SK-N-SH treated with all-trans-retinoic acid at 6 μM for 48 hours (cell line): ENCODE data around the gene BCDIN3D.

Experiments used
- ATAC-seq: fragments of 200-7000 bp; cut with Tn5 transposase; 3 replicates; pipeline ENCODE4 v1.9.1; 2020; ENCODE audit warnings: mild to moderate bottlenecking, moderate library complexity
- ARNTL ChIP-seq: fragments of 450-650 bp; formaldehyde crosslinking; IDR thresholded peaks from 2 replicates; pipeline ENCODE4 v1.5.0; 2020; ENCODE audit warnings: low read depth, mild to moderate bottlenecking, moderate library complexity, borderline replicate concordance
- BACH2 ChIP-seq: fragments of 250-450 bp; sonication (Bioruptor Pico); IDR thresholded peaks from 2 replicates; pipeline ENCODE4 v1.9.0; 2021; ENCODE audit warnings: mild to moderate bottlenecking, borderline replicate concordance
- CSDC2 ChIP-seq: fragments of 250-450 bp; sonication (Bioruptor Pico); IDR thresholded peaks from 2 replicates; pipeline ENCODE4 v1.5.0; 2020; ENCODE audit warnings: mild to moderate bottlenecking, moderate library complexity
- ESRRG ChIP-seq: fragments of 250-450 bp; sonication (Bioruptor Pico); IDR thresholded peaks from 2 replicates; pipeline ENCODE4 v1.6.1; 2021; ENCODE audit warnings: mild to moderate bottlenecking
- OSR1 ChIP-seq: fragments of 250-450 bp; sonication (Bioruptor Pico); IDR thresholded peaks from 2 replicates; pipeline ENCODE4 v1.8.0; 2022; ENCODE audit warnings: moderate library complexity, mild to moderate bottlenecking, inconsistent platforms
- PPARA ChIP-seq: fragments of 250-450 bp; sonication (Bioruptor Pico); IDR thresholded peaks from 2 replicates; pipeline ENCODE4 v1.5.0; 2020; ENCODE audit warnings: mild to moderate bottlenecking, borderline replicate concordance
- TCF4 ChIP-seq: fragments of 250-450 bp; sonication (Bioruptor Pico); IDR thresholded peaks from 2 replicates; pipeline ENCODE4 v1.8.0; 2021; ENCODE audit warnings: mild to moderate bottlenecking, moderate library complexity, borderline replicate concordance
- TOX ChIP-seq: fragments of 250-450 bp; sonication (Bioruptor Pico); IDR thresholded peaks from 2 replicates; pipeline ENCODE4 v1.8.0; 2021; ENCODE audit warnings: mild to moderate bottlenecking, moderate library complexity, borderline replicate concordance
- ZC3H10 ChIP-seq: fragments of 250-450 bp; sonication (Bioruptor Pico); IDR thresholded peaks from 2 replicates; pipeline ENCODE4 v1.5.1; 2021; ENCODE audit warnings: mild to moderate bottlenecking, moderate library complexity
- ZFP3 ChIP-seq: fragments of 250-450 bp; sonication (Bioruptor Pico); IDR thresholded peaks from 2 replicates; pipeline ENCODE4 v1.5.0; 2020; ENCODE audit warnings: mild to moderate bottlenecking, moderate library complexity
- ZFP30 ChIP-seq: fragments of 450-650 bp; formaldehyde crosslinking; IDR thresholded peaks from 2 replicates; pipeline ENCODE4 v1.5.0; 2022; ENCODE audit warnings: mild to moderate bottlenecking, moderate library complexity
- ZNF70 ChIP-seq: fragments of 450-650 bp; formaldehyde crosslinking; IDR thresholded peaks from 2 replicates; pipeline ENCODE4 v1.5.0; 2020; ENCODE audit warnings: mild to moderate bottlenecking, moderate library complexity
- ZNF8 ChIP-seq: fragments of 450-650 bp; formaldehyde crosslinking; IDR thresholded peaks from 2 replicates; pipeline ENCODE4 v1.5.0; 2020; ENCODE audit warnings: mild to moderate bottlenecking, moderate library complexity
- TF ChIP-seq, protein P1 (sequence below): fragments of 250-450 bp; sonication (Bioruptor Pico); IDR thresholded peaks from 2 replicates; pipeline ENCODE4 v1.5.1; 2020; ENCODE audit warnings: low read depth, mild to moderate bottlenecking, moderate library complexity
- TF ChIP-seq, protein P2 (sequence below): fragments of 250-450 bp; sonication (Bioruptor Pico); IDR thresholded peaks from 2 replicates; pipeline ENCODE4 v1.5.0; 2020; ENCODE audit warnings: mild to moderate bottlenecking, moderate library complexity
- TF ChIP-seq, protein P3 (sequence below): fragments of 250-450 bp; sonication (Bioruptor Pico); IDR thresholded peaks from 2 replicates; pipeline ENCODE4 v1.8.0; 2020; ENCODE audit warnings: mild to moderate bottlenecking, moderate library complexity, borderline replicate concordance
- TF ChIP-seq, protein P4 (sequence below): fragments of 250-450 bp; sonication (Bioruptor Pico); IDR thresholded peaks from 2 replicates; pipeline ENCODE4 v1.5.1; 2021; ENCODE audit warnings: mild to moderate bottlenecking, moderate library complexity

BCDIN3D gene

DNA sequence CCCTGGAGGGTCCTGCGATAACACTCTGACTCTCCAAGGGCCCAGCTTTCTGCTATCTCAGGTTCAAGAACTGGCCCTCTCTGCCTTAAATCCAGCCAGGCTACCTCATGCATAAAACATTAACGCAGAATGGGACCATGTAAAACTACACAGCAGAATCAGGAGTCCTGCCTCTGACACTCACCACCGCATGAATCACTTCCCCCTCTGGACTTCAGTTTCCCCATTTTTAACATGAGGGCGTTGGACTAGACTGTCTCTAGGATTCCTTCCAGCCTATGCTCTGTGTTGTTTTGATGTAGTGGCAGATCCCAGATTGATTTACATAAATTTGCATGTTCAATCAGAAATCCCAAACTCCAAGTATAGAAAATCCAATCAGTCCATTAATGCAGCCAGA lies 18.0 kb downstream of the BCDIN3D start (continued):
- TF ChIP-seq ESRRG (CRISPR knock-in tag), result no peak
- no peak for TF ChIP-seq CSDC2 (CRISPR knock-in tag)
- TF ChIP-seq TOX, result no peak
- no peak for TF ChIP-seq TCF4 (CRISPR knock-in tag)
- no peak for TF ChIP-seq OSR1 (CRISPR knock-in tag)
- TF ChIP-seq ZFP3, result no peak

DNA sequence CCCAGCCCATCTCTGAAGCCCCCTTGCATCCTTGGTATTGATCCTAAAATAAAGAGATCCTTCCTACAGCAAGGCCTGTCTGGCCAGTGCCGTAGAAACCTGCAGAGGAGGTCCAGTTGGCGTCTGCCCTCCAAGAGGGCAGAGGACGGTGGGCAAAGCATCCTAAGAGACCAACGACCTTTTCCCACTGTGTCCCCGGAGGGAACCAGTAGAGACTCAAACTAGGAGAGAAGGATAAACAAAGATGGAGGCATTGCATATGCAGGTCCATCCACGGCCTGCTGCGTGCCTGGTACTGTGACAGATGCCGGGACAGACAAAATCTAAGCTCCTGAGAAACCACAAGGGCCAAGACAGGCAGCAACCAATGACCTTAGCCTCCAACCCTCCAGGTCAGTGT lies 18.5 kb downstream of the BCDIN3D start:
- no peak for ATAC-seq
- TF ChIP-seq CSDC2 (CRISPR knock-in tag) (no peak), PPARA (CRISPR knock-in tag) (no peak), ARNTL (no peak), ZFP3 (no peak), ZNF8 (no peak), TCF4 (CRISPR knock-in tag) (no peak)
- TF ChIP-seq, all 23 proteins: peak for 0

DNA sequence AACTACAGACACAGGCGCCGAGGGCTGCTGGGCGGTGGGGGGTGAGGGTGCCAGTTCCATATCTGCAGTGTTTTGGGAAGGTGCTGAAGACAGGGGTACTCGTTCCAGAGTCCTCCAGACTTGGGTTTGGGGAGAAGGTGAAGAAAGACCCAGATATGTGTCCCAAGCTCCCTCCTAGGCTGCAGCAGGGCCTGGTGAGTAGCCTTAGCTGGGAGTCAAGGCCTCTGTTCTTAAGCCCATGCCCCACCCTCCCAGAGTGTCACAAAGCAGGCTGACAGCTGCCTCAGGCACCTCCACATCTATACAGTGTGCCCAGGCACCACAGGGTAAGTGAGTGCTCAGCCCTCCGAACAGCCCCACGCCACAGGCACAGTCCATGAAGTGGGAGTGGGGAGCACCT lies 19.0 kb downstream of the BCDIN3D start:
- TF ChIP-seq ARNTL (no peak), ZNF70 (CRISPR knock-in tag) (no peak), ZFP3 (no peak)
- ATAC-seq, result no peak

DNA sequence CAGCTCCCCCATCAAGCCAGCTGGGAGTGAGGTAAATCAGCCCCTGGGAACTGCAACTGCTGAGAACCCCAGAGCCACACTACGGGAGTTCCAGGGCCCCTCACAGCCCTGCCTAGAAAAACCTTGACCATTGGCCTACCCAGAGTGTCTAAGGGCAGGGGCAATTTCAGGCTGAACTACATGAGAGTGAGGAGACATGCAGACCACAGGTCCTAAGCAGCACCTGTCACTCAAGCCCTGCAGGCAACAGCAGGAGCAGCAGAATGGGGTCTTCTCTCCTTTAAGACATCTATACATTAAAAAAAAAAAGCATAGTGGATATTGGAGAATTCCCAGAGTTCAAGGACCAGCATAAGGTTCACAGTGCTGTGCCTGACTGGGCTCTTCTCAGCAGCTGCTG lies 19.6 kb downstream of the BCDIN3D start:
- ATAC-seq, result no peak

More for the DNA sequence above, 19.6 kb downstream of the BCDIN3D start:
- TF ChIP-seq CSDC2 (CRISPR knock-in tag) (no peak), ZC3H10 (no peak), TCF4 (CRISPR knock-in tag) (no peak), ESRRG (CRISPR knock-in tag) (no peak), ZFP30 (no peak), TOX (no peak), BACH2 (CRISPR knock-in tag) (no peak), ZNF70 (CRISPR knock-in tag) (no peak), ZFP3 (no peak), PPARA (CRISPR knock-in tag) (no peak)
- TF ChIP-seq, protein P1, sequence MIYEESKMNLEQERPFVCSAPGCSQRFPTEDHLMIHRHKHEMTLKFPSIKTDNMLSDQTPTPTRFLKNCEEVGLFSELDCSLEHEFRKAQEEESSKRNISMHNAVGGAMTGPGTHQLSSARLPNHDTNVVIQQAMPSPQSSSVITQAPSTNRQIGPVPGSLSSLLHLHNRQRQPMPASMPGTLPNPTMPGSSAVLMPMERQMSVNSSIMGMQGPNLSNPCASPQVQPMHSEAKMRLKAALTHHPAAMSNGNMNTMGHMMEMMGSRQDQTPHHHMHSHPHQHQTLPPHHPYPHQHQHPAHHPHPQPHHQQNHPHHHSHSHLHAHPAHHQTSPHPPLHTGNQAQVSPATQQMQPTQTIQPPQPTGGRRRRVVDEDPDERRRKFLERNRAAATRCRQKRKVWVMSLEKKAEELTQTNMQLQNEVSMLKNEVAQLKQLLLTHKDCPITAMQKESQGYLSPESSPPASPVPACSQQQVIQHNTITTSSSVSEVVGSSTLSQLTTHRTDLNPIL (CRISPR knock-in tag), result no peak
- TF ChIP-seq, protein P2, sequence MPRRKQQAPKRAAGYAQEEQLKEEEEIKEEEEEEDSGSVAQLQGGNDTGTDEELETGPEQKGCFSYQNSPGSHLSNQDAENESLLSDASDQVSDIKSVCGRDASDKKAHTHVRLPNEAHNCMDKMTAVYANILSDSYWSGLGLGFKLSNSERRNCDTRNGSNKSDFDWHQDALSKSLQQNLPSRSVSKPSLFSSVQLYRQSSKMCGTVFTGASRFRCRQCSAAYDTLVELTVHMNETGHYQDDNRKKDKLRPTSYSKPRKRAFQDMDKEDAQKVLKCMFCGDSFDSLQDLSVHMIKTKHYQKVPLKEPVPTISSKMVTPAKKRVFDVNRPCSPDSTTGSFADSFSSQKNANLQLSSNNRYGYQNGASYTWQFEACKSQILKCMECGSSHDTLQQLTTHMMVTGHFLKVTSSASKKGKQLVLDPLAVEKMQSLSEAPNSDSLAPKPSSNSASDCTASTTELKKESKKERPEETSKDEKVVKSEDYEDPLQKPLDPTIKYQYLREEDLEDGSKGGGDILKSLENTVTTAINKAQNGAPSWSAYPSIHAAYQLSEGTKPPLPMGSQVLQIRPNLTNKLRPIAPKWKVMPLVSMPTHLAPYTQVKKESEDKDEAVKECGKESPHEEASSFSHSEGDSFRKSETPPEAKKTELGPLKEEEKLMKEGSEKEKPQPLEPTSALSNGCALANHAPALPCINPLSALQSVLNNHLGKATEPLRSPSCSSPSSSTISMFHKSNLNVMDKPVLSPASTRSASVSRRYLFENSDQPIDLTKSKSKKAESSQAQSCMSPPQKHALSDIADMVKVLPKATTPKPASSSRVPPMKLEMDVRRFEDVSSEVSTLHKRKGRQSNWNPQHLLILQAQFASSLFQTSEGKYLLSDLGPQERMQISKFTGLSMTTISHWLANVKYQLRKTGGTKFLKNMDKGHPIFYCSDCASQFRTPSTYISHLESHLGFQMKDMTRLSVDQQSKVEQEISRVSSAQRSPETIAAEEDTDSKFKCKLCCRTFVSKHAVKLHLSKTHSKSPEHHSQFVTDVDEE (CRISPR knock-in tag), result no peak
- TF ChIP-seq, protein P3, sequence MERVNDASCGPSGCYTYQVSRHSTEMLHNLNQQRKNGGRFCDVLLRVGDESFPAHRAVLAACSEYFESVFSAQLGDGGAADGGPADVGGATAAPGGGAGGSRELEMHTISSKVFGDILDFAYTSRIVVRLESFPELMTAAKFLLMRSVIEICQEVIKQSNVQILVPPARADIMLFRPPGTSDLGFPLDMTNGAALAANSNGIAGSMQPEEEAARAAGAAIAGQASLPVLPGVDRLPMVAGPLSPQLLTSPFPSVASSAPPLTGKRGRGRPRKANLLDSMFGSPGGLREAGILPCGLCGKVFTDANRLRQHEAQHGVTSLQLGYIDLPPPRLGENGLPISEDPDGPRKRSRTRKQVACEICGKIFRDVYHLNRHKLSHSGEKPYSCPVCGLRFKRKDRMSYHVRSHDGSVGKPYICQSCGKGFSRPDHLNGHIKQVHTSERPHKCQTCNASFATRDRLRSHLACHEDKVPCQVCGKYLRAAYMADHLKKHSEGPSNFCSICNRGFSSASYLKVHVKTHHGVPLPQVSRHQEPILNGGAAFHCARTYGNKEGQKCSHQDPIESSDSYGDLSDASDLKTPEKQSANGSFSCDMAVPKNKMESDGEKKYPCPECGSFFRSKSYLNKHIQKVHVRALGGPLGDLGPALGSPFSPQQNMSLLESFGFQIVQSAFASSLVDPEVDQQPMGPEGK (CRISPR knock-in tag), result no peak
- TF ChIP-seq, protein P4, sequence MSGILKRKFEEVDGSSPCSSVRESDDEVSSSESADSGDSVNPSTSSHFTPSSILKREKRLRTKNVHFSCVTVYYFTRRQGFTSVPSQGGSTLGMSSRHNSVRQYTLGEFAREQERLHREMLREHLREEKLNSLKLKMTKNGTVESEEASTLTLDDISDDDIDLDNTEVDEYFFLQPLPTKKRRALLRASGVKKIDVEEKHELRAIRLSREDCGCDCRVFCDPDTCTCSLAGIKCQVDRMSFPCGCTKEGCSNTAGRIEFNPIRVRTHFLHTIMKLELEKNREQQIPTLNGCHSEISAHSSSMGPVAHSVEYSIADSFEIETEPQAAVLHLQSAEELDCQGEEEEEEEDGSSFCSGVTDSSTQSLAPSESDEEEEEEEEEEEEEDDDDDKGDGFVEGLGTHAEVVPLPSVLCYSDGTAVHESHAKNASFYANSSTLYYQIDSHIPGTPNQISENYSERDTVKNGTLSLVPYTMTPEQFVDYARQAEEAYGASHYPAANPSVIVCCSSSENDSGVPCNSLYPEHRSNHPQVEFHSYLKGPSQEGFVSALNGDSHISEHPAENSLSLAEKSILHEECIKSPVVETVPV (CRISPR knock-in tag), result no peak
